Hematopoietic multipotent progenitor cell treated with erythropoietin and hydrocortisone succinate and interleukin-3 and kit ligand, for 4 days (in vitro differentiated cells): Measurements from ENCODE around the gene LSM4.
"Not testable (repeated sequence)": the region's sequence is repeated elsewhere in the genome, so short reads cannot be mapped to it uniquely, and the experiment has no call there.

ENCODE experiments used
- DNase-seq: peaks from one replicate; pipeline ENCODE4 v3.0.0-alpha.2; 2015

LSM4 gene

GRCh38 chr19:18340990-18341868 is 18.4 kb upstream of the LSM4 start:
- peak; percentile 92 for DNase-seq

- peak; percentile 78 for DNase-seq
Observed at GRCh38 chr19:18340190-18340989, 17.5 kb upstream of the LSM4 start, which contains the start of gene PGPEP1. Gene PGPEP1, plus strand, starts transcription at chr19:18340598. Its CDS starts 84 bp downstream, at chr19:18340682.

GRCh38 chr19:18339723-18340122 is 16.8 kb upstream of the LSM4 start:
- peak; percentile 81 for DNase-seq

GRCh38 chr19:18338541-18338940 is 15.7 kb upstream of the LSM4 start:
- DNase-seq = no peak

GRCh38 chr19:18336121-18336520 is 13.2 kb upstream of the LSM4 start:
- DNase-seq = no peak

- DNase-seq = no peak
Observed at GRCh38 chr19:18333680-18334079, 10.8 kb upstream of the LSM4 start.

GRCh38 chr19:18332917-18333530 is 10.1 kb upstream of the LSM4 start:
- no peak for DNase-seq

GRCh38 chr19:18330868-18331267 is 8.0 kb upstream of the LSM4 start:
- no peak for DNase-seq

- no peak for DNase-seq
Observed at GRCh38 chr19:18329035-18329376, 6.1 kb upstream of the LSM4 start.

GRCh38 chr19:18328340-18329034 is 5.6 kb upstream of the LSM4 start:
- DNase-seq = peak; percentile 98

- DNase-seq = no peak
Observed at GRCh38 chr19:18326772-18327171, 3.9 kb upstream of the LSM4 start.

GRCh38 chr19:18324373-18324731 is 1.5 kb upstream of the LSM4 start:
- not testable (repeated sequence) for DNase-seq

GRCh38 chr19:18322318-18322758 is 538 bp downstream of the LSM4 start:
- peak; percentile 91 for DNase-seq

- peak; percentile 92 for DNase-seq
Observed at GRCh38 chr19:18321734-18322102, 1.2 kb downstream of the LSM4 start.

- DNase-seq = no peak
Observed at GRCh38 chr19:18320865-18321733, 1.8 kb downstream of the LSM4 start.

GRCh38 chr19:18319591-18320135 is 3.2 kb downstream of the LSM4 start:
- no peak for DNase-seq

- DNase-seq = peak; percentile 97
Observed at GRCh38 chr19:18317961-18318800, 4.7 kb downstream of the LSM4 start.

- no peak for DNase-seq
Observed at GRCh38 chr19:18313398-18313797, 9.5 kb downstream of the LSM4 start.

- DNase-seq = no peak
Observed at GRCh38 chr19:18312092-18312534, 10.8 kb downstream of the LSM4 start.

- DNase-seq = no peak
Observed at GRCh38 chr19:18311502-18312091, 11.3 kb downstream of the LSM4 start.
